ENCODE data around the gene SLC25A25. TPM values are rescaled to one million over a fixed set of nuclear protein-coding genes. Genes with fewer than 3 reads are reported as not detected.

The SLC25A25 gene
- total and polyA plus RNA-seq, 9 of the 15 experiments (the other 6 are each of a cell fraction or from before 2014, with no cell fraction given) = 0.07 to 35.9 (median 23.2) TPM

DNA sequence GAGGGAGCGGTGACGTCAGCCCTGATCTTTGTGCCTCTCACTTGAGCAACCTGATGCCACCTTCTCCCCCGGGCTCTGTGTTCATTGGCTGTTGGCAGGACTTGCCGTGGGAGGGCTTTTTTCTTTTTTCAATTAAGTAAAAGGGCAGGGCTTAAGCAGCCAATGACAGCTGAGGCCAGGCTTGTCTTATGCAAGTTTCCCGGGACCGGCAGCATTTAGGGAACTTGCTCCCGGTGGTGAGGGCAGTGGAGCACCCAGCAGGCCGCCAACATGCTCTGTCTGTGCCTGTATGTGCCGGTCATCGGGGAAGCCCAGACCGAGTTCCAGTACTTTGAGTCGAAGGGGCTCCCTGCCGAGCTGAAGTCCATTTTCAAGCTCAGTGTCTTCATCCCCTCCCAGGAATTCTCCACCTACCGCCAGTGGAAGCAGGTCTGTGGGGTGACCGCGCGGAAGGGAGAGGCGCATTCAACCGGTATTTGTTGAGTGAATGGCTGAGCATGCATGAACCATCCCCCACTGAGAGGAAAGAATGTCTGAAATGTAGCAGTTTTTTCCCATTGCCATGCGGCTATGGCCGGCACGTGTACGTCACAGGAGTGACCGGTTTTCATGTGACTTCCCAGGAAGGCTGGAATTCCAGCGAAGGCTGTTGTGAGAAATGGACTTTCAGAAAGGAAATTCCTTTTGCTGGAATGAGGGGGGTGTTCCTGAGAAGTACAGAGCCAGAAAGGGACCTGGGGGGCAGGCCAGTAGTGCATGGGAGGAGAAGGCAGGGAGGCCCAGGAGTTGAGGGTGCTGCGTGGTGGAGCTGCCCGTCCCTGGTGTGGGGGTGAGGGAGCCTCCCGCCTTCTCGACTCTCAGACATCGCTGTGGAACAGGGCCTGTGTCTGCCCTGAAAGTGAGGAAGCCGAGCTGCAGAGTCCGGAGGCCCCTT lies 30.5 kb downstream of the SLC25A25 start (continued):
- TF ChIP-seq, protein P1, sequence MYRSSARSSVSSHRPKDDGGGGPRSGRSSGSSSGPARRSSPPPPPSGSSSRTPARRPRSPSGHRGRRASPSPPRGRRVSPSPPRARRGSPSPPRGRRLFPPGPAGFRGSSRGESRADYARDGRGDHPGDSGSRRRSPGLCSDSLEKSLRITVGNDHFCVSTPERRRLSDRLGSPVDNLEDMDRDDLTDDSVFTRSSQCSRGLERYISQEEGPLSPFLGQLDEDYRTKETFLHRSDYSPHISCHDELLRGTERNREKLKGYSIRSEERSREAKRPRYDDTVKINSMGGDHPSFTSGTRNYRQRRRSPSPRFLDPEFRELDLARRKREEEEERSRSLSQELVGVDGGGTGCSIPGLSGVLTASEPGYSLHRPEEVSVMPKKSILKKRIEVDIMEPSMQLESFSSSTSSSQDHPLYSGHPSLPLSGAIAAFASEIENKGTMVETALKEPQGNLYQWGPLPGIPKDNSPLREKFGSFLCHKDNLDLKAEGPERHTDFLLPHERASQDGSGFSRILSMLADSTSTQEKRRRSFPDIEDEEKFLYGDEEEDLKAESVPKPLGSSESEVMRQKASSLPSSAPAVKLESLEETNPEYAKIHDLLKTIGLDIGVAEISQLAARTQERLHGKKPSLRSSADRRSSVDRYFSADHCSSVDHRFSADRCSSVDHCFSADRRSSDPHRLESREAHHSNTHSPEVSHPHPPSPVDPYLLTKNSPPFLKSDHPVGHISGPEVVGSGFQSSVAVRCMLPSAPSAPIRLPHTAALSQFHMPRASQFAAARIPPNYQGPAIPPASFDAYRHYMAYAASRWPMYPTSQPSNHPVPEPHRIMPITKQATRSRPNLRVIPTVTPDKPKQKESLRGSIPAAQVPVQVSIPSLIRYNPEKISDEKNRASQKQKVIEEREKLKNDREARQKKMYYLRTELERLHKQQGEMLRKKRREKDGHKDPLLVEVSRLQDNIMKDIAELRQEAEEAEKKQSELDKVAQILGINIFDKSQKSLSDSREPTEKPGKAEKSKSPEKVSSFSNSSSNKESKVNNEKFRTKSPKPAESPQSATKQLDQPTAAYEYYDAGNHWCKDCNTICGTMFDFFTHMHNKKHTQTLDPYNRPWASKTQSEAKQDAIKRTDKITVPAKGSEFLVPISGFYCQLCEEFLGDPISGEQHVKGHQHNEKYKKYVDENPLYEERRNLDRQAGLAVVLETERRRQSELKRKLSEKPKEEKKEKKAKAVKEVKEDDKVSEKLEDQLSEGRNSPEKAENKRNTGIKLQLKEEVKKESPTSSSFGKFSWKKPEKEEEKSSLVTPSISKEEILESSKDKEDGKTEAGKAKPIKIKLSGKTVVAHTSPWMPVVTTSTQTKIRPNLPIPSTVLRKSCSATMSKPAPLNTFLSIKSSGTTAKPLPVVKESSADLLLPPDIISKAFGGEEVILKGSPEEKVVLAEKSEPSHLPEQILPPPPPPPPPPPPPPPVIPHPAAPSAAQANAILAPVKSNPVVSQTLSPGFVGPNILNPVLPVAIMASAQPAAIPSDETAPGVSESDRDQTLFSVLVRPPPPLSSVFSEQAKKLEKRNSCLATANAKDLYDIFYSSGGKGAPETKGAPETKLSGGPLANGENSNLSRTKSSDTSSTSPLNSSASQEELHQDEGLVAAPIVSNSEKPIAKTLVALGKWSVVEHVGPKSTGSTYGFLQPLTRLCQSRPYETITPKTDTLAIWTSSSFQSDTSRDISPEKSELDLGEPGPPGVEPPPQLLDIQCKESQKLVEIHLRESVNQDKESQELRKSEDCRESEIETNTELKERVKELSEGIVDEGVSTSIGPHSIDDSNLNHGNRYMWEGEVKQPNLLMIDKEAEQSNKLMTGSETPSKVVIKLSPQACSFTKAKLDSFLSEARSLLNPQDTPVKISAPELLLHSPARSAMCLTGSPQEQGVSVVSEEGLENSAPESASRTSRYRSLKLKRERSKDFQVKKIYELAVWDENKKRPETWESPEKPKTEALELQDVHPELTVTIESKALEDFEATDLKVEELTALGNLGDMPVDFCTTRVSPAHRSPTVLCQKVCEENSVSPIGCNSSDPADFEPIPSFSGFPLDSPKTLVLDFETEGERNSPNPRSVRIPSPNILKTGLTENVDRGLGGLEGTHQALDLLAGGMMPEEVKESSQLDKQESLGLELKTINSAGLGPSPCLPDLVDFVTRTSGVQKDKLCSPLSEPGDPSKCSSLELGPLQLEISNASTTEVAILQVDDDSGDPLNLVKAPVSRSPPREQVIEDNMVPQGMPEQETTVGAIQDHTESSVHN (IDR thresholded peaks at IDR 0.05; ENCODE audit: borderline replicate concordance in 1 of 2, low read depth in 1 of 2) = 0 out of 4 replicates have a peak, but pooled peaks of 1 of the 2 experiments have one; percentile 26
- TF ChIP-seq BRD4 (IDR thresholded peaks at IDR 0.05) (no peak), NFIX (CRISPR knock-in tag; IDR thresholded peaks at IDR 0.05; ENCODE audit: low read depth) (no peak), GTF2E2 (tag; IDR thresholded peaks at IDR 0.05) (no peak), FOXK1 (CRISPR knock-in tag; IDR thresholded peaks at IDR 0.05; ENCODE audit: borderline replicate concordance) (peak; percentile 54; the same call in 1 of the 2 replicates), TBL1XR1 (IDR thresholded peaks at IDR 0.05; ENCODE audit: low read length in 2 of 2) (no peak), NBN (IDR thresholded peaks at IDR 0.05; ENCODE audit: low read depth) (no peak), MCM2 (IDR thresholded peaks at IDR 0.05; ENCODE audit: low read depth) (no peak), RBM15 (IDR thresholded peaks at IDR 0.05; ENCODE audit: insufficient read depth, low read length) (no peak), RBM22 (IDR thresholded peaks at IDR 0.05; ENCODE audit: low read depth, low read length, poor library complexity, severe bottlenecking) (no peak)
- TF ChIP-seq, protein P2, sequence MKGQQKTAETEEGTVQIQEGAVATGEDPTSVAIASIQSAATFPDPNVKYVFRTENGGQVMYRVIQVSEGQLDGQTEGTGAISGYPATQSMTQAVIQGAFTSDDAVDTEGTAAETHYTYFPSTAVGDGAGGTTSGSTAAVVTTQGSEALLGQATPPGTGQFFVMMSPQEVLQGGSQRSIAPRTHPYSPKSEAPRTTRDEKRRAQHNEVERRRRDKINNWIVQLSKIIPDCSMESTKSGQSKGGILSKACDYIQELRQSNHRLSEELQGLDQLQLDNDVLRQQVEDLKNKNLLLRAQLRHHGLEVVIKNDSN (CRISPR knock-in tag; IDR thresholded peaks at IDR 0.05) = no peak; the same call in 1 of the 2 replicates
- TF ChIP-seq, protein P3, sequence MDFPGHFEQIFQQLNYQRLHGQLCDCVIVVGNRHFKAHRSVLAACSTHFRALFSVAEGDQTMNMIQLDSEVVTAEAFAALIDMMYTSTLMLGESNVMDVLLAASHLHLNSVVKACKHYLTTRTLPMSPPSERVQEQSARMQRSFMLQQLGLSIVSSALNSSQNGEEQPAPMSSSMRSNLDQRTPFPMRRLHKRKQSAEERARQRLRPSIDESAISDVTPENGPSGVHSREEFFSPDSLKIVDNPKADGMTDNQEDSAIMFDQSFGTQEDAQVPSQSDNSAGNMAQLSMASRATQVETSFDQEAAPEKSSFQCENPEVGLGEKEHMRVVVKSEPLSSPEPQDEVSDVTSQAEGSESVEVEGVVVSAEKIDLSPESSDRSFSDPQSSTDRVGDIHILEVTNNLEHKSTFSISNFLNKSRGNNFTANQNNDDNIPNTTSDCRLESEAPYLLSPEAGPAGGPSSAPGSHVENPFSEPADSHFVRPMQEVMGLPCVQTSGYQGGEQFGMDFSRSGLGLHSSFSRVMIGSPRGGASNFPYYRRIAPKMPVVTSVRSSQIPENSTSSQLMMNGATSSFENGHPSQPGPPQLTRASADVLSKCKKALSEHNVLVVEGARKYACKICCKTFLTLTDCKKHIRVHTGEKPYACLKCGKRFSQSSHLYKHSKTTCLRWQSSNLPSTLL (IDR thresholded peaks at IDR 0.05) = no peak
- TF ChIP-seq, protein P4, sequence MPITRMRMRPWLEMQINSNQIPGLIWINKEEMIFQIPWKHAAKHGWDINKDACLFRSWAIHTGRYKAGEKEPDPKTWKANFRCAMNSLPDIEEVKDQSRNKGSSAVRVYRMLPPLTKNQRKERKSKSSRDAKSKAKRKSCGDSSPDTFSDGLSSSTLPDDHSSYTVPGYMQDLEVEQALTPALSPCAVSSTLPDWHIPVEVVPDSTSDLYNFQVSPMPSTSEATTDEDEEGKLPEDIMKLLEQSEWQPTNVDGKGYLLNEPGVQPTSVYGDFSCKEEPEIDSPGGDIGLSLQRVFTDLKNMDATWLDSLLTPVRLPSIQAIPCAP (CRISPR knock-in tag; IDR thresholded peaks at IDR 0.05; ENCODE audit: borderline replicate concordance) = no peak
